ENCODE measurements around the gene NKAIN2.
A peak's percentile ranks its signal among the peaks of the same experiment; 100 is the strongest.

Gene NKAIN2

GRCh38 chr6:124867121-124867520 lies 1063.5 kb downstream of the NKAIN2 start:
- DNase-seq (ENCODE audit: low read depth) = no peak
- H3K4me3 ChIP-seq (ENCODE audit: low read depth, low read length) = no peak overlapping the region
- TF ChIP-seq CTCF (IDR thresholded peaks at IDR 0.05; ENCODE audit: low read depth, low read length, missing control alignments) = no peak
- in situ Hi-C loops (cut with HindIII; ENCODE audit: low sequenced_read_pairs) = no loop called here

- DNase-seq (ENCODE audit: low read depth) = no peak
- no peak overlapping the region for H3K4me3 ChIP-seq (ENCODE audit: low read depth, low read length)
- in situ Hi-C loops (cut with HindIII; ENCODE audit: low sequenced_read_pairs) = no loop called here
- TF ChIP-seq CTCF (IDR thresholded peaks at IDR 0.05; ENCODE audit: low read depth, low read length, missing control alignments) = no peak
These were observed 1064.8 kb downstream of the NKAIN2 start for GRCh38 chr6:124868481-124868880.

GRCh38 chr6:124869416-124869815 lies 1065.8 kb downstream of the NKAIN2 start:
- DNase-seq (ENCODE audit: low read depth) = no peak
- TF ChIP-seq CTCF (IDR thresholded peaks at IDR 0.05; ENCODE audit: low read depth, low read length, missing control alignments) = no peak
- in situ Hi-C loops (cut with HindIII; ENCODE audit: low sequenced_read_pairs) = no loop called here

GRCh38 chr6:124870611-124871459 lies 1067.2 kb downstream of the NKAIN2 start:
- TF ChIP-seq CTCF (IDR thresholded peaks at IDR 0.05; ENCODE audit: low read depth, low read length, missing control alignments) = peak; percentile 37
- no peak overlapping the region for H3K4me3 ChIP-seq (ENCODE audit: low read depth, low read length)
- in situ Hi-C loops (cut with HindIII; ENCODE audit: low sequenced_read_pairs) = no loop called here
- DNase-seq (ENCODE audit: low read depth) = peak; percentile 29

More at GRCh38 chr6:124869416-124869815, 1065.8 kb downstream of the NKAIN2 start:
- H3K4me3 ChIP-seq (ENCODE audit: low read depth, low read length) = no peak overlapping the region

- TF ChIP-seq CTCF (IDR thresholded peaks at IDR 0.05; ENCODE audit: low read depth, low read length, missing control alignments) = no peak
- H3K4me3 ChIP-seq (ENCODE audit: low read depth, low read length) = no peak overlapping the region
- no peak for DNase-seq (ENCODE audit: low read depth)
- in situ Hi-C loops (cut with HindIII; ENCODE audit: low sequenced_read_pairs) = no loop called here
These were observed 1068.8 kb downstream of the NKAIN2 start for GRCh38 chr6:124872361-124873065.

- no peak overlapping the region for H3K4me3 ChIP-seq (ENCODE audit: low read depth, low read length)
- no peak for TF ChIP-seq CTCF (IDR thresholded peaks at IDR 0.05; ENCODE audit: low read depth, low read length, missing control alignments)
- in situ Hi-C loops (cut with HindIII; ENCODE audit: low sequenced_read_pairs) = no loop called here
- DNase-seq (ENCODE audit: low read depth) = no peak
These were observed 1069.4 kb downstream of the NKAIN2 start for GRCh38 chr6:124873066-124873410.
